T follicular helper cell (primary cell): ENCODE data around the gene CKB.

ENCODE experiments used
- DNase-seq: peaks from one replicate; pipeline ENCODE4 v3.0.0-alpha.2; 2020; ENCODE audit warnings: low read depth
- total RNA-seq, 2 experiments: gene quantifications; one replicate each; lab custom pipeline; 2026; lab: John Stamatoyannopoulos, UW

The CKB gene
- total RNA-seq: 1.5 to 1.9 reads per million in 2 experiments

DNA sequence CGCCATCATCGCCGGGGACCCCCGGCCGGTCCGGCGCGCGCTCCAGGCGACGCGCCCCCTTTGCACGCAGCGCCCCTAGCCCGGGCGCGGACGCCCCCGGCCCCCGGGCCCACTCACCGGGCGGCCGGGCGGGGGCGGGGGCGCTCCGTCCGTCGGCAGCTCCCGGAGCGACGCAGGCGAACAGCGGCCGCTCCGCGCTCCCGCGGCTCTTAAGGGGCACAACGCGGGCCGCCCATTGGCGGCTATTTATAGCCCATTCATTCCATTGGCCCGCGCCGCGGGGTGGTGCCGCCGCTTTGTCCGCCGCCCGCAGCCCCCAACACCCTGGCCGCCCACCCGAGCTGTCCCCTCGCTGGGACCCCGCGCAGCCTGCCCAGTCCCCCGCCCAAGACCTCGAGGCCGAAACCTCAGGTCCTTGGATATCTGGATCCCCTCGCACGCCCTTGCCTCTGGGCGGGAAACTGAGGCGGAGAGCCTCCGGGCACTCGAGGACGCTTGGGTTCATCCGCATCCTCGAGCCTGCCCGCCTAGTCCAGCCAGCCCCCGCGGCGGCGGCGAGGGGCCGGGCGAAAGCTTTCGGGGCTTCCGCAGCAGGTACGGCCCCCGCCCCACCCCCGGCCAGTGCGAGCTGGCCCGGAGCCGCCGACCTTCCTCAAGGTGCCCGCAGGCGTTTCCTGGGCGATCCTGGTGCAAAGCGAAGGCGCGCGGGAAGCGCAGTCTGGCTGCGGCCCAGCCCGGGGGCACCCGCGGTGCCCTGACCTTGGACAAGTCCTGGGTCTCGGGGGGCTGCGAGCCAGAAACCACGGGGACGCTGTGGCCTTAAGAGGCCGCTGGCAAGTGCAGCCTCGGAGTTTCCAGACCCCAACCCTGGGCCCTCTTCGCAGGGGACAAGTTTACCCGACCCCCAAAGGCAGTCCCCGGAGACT, at the start of gene CKB:
Gene CKB (minus strand): TSS at position 182 of the 926 bp plus-strand sequence. CDS start 337 bp downstream, outside the sequence.
- no peak for DNase-seq

DNA sequence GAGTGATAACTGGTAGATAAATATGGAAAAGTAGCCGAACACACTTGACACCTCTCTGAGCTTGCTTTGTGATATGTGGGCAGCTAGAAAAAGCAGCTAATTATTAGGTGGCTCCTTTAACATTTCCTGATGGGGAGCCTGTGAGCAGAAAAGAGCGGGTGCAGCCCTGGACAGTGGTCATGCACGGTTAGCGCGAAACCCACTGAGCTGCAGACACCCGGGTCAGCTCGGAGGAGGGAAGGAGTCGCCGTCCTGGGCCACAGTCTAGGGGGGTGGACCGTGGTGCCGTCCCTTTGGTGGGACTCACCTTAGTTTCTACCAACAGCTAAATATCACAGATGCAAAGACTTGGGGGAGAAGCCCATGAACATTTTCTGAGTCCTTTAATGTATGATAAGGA, 46.8 kb upstream of the CKB start:
- no peak for DNase-seq

DNA sequence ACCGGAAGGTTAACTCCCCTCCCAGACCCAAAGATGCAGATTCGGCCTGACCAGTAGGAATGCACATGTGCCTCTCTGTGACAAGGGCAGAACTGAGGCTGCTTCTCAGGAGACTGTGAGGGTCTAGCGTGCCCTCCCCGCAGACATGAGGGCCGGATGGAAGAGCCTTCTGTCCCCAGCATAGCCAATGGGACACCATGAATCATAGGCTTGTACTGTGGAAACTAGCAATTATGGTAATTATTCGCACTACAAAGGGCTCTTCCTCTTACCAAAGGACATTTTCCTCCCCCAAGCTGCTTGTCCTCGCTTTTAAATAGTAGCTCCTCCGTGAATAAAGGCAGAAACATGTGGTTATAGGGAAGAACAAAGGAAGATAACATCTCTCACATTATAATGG, 46.3 kb upstream of the CKB start:
- DNase-seq: no peak

DNA sequence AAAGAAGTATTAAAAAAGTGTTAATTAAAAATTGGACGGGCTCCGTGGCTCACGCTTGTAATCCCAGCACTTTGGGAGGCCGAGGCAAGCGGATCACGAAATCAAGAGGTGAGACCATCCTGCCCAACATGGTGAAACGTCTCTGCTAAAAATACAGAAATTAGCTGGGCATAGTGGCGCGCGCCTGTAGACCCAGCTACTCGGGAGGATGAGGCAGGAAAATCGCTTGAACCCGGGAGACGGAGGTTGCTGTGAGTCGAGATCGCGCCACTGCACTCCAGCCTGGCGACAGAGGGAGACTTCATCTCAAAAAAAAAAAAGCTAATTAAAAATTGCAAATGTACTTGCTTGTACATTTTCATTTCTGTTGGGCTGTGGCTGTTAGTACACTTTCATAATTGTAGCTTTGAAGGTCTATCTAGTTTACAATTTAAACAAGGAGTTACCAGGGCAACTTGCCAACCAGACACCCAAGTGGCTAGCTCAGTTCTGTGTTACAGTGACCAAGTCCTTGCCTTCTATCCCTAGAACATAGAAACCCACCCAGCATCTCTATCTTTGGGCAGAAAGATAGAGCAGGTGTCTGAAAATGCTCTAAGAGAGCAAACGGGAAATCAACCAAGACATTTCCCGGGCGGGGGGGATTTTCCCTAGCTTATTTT, 41.3 kb upstream of the CKB start:
- DNase-seq: no peak

DNA sequence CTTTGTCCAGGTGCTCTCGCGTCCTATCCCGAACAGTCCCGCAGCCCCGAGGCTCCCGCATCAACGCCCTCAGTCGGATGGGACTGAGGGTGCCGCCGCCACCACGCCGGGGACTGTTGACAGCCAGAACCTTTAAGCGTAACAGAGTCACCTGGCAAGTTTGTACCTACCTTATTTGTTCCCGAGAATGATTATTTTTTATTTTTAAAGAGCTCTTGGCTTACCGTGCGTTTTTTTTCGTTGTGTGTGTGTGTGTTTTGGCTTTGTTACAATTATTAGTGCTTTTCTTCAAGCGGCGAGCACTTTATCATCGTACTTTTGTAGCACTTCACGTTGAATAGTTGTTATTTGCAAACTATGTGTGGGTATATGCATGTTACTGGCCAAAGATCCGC, 40.6 kb upstream of the CKB start:
- no peak for DNase-seq

DNA sequence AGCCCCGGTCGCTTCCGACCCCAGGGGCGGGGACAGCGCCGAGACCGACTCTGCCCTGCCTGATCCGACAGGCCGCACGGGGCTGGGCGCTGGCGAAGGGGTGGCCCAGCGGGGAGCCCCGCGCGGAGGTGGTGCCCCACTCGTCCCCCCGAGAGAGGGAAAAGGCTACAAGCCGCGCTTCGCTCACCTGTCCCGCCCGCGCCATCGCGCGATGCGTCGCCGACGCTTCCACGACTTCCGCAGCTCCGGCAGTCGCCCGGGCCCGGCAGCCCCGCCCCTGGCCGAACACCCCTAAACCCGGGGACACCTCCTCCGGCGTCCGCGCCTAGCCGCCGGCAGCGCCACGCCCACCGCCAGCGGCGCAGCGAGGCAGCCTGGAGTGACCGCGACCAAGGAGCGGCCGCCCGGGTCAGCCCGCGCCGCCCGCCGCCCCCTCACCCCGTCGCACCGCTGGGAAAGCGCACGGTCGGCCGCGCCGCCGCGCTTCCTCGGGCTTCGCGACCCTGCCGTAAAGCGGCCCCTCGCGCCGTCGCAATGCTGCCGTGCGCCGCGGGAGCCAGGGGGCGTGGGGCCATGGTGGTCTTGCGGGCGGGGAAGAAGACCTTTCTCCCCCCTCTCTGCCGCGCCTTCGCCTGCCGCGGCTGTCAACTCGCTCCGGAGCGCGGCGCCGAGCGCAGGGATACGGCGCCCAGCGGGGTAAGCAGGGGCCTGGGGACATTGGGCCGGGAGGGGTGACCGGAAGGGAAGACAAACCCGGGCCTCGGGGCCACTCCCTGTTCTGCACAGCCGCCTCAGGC, 40.0 kb upstream of the CKB start, which contains the start of the genes BAG5 and COA8:
Gene BAG5 (minus strand): TSS at position 229 of the 797 bp plus-strand sequence. CDS start 1,493 bp downstream, outside the sequence.
Gene COA8 (plus strand): TSS at position 532 of the 797 bp plus-strand sequence. CDS start 42 bp downstream, at position 574.
- peak; percentile 77 for DNase-seq

DNA sequence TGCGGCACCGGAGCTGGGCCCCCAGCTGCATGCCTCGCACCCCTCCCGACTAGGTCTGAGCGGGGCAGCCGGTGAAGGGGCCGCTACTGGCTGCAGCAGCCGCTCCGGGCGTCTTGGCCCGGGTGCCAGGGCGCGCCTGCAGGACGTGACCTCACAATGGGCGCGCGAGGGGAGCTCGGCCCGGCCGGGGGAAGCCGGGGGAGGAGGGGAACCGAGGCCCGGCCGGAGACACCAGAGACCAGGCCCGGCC, 39.5 kb upstream of the CKB start:
- DNase-seq: no peak

DNA sequence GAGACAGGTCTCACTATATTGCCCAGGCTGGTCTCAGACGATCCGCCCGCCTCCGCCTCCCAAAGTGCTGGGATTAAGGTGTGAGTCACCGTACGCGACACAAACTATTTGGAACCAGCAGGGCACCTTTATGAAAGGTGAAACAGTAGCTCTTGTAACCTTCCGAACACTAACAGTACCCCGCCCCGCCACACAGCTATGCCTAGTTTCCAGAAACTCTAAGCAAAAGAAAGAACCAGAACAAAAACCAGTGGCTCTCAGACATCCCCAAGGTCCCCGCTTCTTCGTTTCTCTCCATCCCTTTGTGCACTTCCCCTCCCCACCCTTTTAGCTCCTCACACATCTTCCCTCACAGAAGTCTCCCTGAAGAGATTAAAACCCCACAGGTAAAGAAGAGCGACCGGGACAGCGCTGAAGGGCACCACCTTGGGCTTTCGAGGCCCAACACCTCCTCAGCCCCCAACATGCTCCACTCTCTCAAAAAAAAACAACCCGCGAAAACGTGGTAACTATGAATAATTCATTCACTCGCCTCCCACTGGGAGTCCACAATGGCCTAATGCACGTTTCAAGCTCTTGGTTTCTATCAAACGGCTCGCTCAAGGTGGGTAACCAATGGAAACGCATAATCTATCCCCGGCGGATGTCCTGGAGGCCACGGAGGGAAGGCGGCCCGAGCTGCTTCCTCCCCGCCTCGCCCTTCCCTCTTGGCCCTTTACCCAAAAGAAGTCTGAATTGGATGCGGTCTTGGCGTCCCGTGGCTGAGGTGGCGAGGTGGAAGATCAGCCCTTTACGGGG, 39.0 kb upstream of the CKB start:
- DNase-seq: peak; percentile 13

DNA sequence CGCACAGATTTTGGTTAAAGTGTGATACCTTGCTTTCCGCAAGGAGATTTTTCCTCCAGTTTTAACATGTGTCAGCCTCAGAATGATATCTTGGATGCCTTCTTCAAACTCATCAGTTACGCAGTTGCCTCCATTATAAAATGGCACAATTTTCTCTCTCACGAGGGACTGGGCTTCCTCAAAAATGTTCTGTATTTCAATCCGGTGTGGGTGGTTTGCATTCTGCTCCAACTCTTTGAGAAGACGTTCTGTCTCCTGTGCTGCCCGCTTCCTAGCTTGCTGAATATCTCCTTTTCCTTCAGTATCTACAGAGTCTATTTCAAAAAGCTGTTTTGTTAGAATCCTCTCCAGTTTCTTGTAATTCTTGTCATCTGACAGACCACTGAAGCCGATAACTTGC, 38.1 kb upstream of the CKB start:
- DNase-seq: no peak

DNA sequence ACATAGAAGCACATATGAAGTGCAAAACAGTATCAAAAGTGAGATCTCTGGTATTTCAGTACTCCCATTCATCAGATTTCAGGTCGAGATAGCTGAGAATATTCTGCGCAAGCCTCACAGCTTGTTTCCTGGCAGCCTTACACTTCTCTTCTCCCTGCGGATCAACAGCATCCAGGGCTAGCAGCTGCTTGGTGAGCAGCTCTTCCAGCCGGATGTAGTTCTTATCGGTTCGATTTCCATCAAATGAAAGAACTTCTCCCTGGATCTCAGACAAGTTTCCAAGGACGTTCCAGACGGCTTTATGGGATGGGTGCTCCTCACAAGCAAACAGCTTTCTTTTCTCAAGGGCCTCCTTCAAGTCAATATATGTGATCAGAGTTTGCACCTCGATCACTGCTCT, 37.1 kb upstream of the CKB start:
- DNase-seq: no peak

DNA sequence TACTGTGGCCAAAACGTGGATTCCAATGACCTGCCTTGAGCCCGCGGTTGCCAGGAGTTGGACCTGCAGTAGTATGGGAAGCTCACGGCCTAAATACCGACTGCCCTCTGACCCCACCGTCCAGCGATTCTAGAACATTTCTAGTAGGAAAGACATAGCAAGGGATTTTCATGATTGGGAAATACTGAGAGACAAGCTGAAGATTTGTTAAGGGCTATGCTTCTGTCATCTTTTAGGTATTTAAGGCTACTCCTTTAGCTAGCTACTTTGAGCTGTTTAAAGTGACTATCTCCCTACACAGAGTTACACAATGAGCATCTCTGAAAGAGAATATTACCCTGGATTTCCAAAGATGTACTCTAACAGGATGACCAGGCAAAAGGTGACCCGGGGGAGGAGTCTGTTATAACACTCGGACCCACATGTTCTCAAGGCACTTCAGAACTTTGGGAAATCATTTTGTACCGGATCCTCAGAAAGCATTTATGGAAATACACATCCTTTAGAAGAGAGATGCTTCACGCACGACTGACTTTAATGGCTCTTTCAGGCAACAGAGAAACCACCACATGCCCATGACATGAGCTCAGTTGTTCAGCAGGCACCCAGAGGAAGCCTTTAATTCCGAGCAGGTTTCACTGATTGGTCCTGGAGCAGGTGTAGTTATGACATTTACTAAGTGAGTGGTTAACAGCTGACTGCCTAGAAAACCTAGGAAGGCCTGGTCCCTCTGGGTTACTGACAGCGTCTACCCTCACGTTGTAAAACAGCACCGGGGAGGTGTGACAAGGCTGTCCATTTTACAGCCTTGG, 35.6 kb upstream of the CKB start:
- no peak for DNase-seq

DNA sequence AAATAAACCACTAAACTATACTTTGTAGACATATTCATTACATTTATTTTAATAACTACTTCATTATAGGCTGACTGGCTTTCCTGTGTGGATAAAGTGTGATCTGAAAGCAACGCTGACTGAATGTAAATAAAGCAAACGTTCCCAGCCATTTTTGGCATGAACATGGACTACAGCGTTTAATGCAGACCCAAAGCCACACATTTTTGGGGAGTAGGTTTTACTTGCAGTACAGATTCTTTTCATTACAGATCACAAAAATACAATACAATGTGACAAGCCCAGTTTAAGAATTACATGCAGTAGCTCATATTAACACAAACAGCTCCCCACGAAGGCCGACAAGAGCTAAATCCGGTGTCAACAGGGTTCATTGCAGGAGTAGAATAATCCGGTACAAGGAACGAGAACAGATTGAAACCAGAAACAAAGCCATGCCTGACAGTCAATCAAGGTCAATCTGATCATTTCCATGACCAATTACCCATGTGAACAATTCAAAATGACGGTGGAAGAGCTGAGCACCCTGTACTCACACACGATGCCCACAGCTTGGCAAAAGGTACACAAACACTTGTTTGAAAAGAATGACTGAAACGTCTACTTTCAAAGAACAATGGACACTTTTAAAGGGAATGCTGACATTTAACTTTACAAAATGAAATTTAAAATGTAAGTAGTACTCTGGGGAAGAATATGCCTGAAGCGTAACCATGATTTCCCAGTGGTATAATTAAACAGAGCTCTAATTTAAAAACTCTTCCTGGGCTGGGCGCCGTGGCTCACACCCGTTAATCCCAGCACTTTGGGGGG, 34.5 kb upstream of the CKB start:
- DNase-seq: no peak

DNA sequence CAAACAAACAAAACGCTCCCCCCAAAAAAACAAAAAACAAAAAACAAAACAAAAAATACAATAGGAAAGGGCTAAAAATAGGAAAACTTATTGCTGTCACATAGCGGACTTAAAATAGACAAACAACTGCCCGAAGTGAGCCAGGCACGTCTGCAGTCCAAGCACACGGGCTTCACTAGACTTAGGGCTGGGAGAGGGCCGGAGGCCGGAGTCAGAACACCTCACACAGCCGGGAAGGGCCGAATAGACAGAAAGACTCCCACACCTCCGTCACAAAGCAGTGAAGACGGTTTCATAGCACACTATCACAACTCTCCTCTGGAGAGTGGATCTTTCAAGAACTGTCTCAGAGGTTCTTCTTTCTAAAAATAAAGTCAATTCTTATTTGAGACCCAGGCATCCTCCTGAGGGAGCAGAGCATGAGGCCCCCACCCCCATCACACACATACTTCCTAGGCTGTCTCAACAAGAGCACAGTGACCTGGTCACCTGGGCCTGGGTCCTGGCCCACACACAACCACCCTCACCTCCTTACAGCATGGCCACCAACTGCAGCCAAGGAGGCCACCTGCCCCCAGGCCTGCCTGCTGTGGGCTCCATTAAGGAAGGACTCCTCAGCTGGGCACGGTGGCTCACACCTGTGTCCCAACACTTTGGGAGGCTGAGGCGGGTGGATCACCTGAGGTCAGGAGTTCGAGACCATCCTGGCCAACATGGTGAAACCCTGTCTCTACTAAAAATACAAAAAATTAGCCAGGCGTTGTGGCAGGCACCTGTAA, 33.1 kb upstream of the CKB start:
- no peak for DNase-seq

DNA sequence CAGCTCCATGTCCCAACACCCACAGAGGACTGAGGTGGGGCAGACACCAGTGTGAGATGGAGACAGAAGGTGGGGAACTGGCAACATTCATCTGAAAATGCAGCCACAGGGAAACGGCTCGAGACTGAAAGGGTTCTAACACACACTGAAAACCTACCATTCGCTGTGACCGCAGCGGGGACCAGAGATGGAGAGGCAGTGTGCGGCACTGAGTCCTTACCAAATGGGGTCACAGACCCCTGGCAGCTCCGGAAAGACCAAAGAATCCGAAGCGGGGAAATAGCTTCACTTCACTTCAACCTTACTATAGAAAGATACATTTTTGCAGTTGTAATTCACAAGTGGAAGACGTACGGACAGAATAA, 30.2 kb upstream of the CKB start:
- DNase-seq: no peak

DNA sequence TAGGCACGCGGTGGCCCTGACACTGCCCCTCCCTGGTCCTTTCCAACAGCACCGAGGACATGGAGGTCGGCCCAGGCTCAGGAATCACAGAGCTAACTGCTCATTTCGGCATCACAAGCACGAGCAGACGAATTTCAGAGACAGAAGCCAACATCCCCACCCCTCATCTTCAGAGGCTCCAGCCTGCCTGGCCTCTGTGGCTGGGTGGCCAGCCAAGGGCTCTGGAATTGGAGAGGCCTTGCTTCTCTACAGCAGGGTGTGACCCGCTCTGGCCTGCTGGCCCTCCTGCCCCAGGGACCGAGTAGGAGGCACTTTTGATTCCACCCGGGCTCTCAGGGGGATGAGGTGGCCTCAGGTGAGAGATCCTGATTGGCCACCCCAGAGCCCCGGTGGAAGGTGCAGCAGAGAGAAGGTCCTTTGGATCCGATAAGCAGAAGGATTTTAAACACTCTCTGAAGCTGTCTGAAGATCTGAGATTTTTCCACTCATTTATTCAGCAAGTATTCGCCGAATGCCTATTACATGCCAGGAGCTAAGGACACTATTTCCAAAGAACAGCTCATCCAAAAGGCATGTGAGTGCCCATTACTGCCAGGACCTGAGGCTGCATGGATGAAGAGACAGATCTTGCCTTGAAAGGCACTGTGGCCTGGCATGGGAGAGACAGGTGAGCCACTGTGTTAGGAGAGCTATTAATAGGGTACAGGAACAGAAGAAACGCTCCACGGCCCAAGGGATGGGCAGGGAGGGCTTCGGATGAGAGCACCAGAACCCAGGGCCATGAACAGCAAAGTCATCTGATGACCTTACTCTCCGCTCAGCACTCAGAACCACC, 29.6 kb upstream of the CKB start:
- DNase-seq: no peak

DNA sequence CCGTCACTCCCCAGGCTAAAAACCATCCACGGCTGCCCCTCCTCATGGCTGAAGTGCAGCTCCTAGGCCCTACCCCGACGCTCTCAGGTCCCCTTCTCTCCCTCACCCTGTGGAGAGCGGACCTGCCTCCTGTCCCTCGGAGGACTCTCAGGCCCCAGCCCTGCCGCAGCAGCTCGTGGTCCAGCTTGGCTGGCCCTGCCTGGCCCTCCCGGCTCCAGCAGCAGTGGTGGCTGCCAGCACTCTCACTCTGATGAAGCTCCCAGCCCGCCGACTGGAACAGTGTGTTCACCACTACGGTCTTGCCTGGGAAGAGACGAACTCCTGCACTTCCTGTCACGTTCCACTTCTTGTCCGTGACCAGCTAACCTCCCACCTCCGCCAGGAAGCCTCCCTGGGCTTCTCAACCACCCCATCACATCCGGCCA, 28.7 kb upstream of the CKB start:
- no peak for DNase-seq

DNA sequence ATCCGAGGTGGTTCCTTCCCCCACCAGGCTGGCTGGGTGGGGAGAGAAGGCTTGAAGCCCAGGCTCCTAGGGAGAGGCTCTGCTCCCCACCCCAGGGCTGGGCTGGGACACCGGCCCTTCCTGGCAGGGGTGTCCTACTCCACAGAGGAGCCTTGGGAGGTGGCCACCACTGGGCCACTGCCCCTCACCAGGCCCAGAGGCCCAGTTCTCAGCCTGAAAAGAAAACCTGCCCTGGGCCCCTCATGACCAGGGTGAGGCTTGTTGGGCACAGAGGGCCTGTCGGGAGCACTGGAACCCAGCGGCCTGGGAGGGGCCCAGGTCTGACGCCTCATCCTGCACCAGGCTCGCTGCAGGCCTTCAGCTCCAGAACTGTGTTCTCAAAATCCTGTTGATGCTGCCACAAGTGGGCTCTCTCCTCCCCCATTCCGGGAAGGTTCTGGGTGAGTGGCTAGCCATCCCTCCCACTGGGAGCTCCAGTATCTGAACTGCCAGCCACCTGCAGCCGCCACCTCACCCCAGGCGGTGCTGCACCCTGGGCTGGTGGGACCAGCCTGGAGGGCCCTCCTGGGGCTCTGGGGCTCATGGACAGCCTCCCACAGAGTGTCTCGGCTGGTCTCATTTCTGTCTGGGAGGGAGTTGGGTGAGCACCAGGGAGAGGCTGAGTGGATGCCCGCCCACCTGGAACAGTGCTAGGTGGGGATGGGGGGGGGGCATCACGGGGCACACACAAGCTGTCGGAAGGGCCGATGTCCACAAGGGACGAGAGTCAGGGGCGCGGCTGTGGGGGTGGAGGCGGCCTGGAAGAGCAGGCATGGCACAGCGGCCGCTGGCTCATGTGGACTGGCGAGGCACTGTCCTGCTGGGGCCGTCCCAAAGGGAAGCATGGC, 28.1 kb upstream of the CKB start:
- no peak for DNase-seq
